ENCODE data around the gene UBL3. TPM values are rescaled to one million over a fixed set of nuclear protein-coding genes. Genes with fewer than 3 reads are reported as not detected.

Gene UBL3
- total RNA-seq (2022; extraction: Qiagen RNA extraction; ENCODE audit: low read depth), result 4.5 to 7.6 TPM (median 7.1 TPM) in 5 replicates

GRCh38 chr13:29850213-29850898, at the start of gene UBL3:
UBL3 (minus strand) TSS chr13:29850617; CDS start chr13:29849538, 1,079 bp downstream.

Data from A549 treated with RU486 at 1 μM for 4 hours (cell line).